Measurements from ENCODE around the gene ZNF284. TPM values are rescaled to one million over a fixed set of nuclear protein-coding genes. Genes with fewer than 3 reads are reported as not detected.
A peak's percentile ranks its signal among the peaks of the same experiment; 100 is the strongest.
"Not testable (repeated sequence)": the region's sequence is repeated elsewhere in the genome, so short reads cannot be mapped to it uniquely, and the experiment has no call there.

Gene ZNF284
- total RNA-seq, 6 experiments from 2014 or later, result 1.6 to 2.7 (median 2.4) TPM

DNA sequence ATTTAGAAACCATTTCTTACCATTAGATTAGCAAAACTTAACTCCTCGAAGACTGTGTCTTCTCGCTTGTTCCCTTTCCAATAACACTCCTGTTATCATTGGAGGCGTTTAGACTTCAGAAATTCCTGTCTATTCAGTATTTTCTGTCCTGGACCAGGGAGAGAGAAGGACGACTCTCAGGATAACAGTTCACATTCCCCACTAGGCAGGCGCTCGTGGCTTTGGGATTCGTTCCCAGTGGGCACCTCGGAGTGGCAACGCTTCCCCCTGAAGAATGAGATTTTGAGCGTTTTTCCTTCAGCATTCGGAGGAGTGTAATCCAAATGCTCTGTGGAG lies 40.8 kb downstream of the ZNF284 start:
- DNase-seq, result no peak
- H3K27me3 Mint-ChIP-seq (ENCODE audit: insufficient read depth), result no peaks in the 10 kb centered on the region
- peak overlapping the region; percentile 96 for H3K27ac Mint-ChIP-seq
- peaks cover 26% of the 10 kb centered on the region for H3K4me1 Mint-ChIP-seq (ENCODE audit: low read depth)
- peaks cover 34% of the 10 kb centered on the region for H3K9me3 Mint-ChIP-seq
- peak overlapping the region; percentile 98 for H3K4me3 Mint-ChIP-seq
- peaks cover 39% of the 10 kb centered on the region for H3K36me3 Mint-ChIP-seq (ENCODE audit: low read depth)
- TF ChIP-seq, protein P1, sequence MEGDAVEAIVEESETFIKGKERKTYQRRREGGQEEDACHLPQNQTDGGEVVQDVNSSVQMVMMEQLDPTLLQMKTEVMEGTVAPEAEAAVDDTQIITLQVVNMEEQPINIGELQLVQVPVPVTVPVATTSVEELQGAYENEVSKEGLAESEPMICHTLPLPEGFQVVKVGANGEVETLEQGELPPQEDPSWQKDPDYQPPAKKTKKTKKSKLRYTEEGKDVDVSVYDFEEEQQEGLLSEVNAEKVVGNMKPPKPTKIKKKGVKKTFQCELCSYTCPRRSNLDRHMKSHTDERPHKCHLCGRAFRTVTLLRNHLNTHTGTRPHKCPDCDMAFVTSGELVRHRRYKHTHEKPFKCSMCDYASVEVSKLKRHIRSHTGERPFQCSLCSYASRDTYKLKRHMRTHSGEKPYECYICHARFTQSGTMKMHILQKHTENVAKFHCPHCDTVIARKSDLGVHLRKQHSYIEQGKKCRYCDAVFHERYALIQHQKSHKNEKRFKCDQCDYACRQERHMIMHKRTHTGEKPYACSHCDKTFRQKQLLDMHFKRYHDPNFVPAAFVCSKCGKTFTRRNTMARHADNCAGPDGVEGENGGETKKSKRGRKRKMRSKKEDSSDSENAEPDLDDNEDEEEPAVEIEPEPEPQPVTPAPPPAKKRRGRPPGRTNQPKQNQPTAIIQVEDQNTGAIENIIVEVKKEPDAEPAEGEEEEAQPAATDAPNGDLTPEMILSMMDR (IDR thresholded peaks at IDR 0.05), result no peak

DNA sequence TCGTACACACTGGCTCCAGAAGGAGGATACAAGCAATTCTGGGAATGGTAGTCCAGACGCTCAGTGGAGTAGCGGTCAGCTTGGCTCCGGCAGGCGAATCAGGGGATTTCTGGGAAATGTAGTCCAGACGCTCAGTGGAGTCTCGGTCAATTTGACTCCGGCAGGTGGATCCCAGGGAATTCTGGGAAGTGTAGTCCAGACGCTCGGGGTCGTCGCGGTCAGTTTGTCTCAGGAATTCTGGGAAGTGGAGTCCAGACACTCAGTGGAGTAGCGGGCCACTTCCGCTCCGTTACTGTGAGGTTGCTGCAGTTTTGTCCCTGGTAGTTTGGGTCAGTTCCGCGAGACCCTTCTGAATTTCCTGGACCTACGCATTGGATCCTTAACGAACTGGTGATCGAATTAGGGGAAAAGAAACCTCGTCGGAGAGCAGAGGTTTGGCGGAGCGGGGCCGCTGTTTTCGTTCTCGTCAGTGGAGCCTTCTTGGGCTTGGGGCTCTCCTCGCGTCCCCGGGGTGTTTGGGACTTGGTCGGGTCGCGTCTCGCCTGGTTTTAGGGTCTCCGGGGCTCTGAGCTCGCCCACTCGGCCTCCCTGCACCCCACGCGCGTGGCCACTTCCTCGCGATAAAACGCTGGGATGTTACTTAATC lies 41.3 kb downstream of the ZNF284 start, which contains the start of gene ZNF225:
Gene ZNF225 (plus strand): TSS at position 262 of the 646 bp plus-strand sequence. CDS start 2,429 bp downstream, outside the sequence.
- Mint-ChIP-seq H3K9me3 (peaks cover 29% of the 10 kb centered on the region), H3K4me3 (peak within 1 kb of the TSS; percentile 98), H3K4me1 (ENCODE audit: low read depth) (peaks cover 26% of the 10 kb centered on the region), H3K27ac (peak within 1 kb of the TSS; percentile 96), H3K27me3 (ENCODE audit: insufficient read depth) (no peaks in the 10 kb centered on the region), H3K36me3 (ENCODE audit: low read depth) (peaks cover 38% of the 10 kb centered on the region)
- TF ChIP-seq, protein P1 (IDR thresholded peaks at IDR 0.05), result no peak
- DNase-seq, result peak; percentile 98

DNA sequence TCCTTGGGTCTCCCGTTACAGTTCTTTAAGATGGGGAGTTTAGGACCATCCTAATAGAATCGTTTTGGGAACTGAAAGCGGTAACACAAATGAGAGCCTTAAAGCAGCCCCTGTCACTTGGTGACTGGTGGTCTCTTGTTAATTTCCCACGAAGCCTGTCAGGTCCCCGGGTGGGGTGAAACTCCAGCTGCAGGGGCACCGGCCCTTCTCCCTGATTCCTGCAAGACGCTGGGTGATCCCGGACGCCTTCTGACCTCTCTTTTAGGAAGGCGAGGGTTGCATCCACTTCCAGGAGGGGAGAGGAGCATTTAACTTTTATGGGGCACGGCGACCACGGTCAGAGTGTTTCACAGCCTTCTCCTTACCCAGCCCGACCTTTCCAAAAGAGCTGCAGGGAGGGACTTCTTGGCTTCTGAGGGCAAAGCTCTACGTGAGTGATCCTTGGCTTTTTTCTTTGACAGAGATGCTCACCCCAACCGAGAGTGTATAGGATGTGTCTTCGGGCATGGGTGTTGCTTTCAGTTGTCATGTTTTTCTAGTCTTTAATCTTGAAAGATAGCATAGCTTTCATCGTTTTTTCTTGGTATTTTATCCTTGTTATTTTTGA lies 41.9 kb downstream of the ZNF284 start:
- Mint-ChIP-seq H3K36me3 (ENCODE audit: low read depth) (peaks cover 38% of the 10 kb centered on the region), H3K4me1 (ENCODE audit: low read depth) (peaks cover 26% of the 10 kb centered on the region), H3K27me3 (ENCODE audit: insufficient read depth) (no peaks in the 10 kb centered on the region), H3K4me3 (peak overlapping the region; percentile 98), H3K9me3 (peaks cover 26% of the 10 kb centered on the region), H3K27ac (peak overlapping the region; percentile 96)
- no peak for DNase-seq
- TF ChIP-seq, protein P1 (IDR thresholded peaks at IDR 0.05), result no peak

DNA sequence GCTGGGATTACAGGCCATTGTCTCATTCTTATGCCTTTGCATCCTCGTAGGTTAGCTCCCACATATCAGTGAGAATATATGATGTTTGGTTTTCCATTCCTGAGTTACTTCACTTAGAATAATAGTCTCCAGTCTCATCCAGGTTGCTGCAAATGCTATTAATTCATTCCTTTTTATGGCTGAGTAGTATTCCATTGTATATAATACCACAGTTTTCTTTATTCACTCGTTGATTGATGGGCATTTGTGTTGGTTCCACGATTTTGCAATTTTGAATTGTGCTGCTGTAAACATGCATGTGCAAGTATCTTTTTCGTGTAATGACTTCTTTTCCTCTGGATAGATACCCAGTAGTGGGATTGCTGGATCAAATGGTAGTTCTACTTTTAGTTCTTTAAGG lies 49.2 kb downstream of the ZNF284 start:
- not testable (repeated sequence) for H3K4me1 Mint-ChIP-seq (ENCODE audit: low read depth); H3K27me3 Mint-ChIP-seq (ENCODE audit: insufficient read depth); H3K4me3 Mint-ChIP-seq; DNase-seq; H3K27ac Mint-ChIP-seq
- H3K9me3 Mint-ChIP-seq, result peaks cover 12% of the 10 kb centered on the region
- peaks cover 81% of the 10 kb centered on the region for H3K36me3 Mint-ChIP-seq (ENCODE audit: low read depth)

DNA sequence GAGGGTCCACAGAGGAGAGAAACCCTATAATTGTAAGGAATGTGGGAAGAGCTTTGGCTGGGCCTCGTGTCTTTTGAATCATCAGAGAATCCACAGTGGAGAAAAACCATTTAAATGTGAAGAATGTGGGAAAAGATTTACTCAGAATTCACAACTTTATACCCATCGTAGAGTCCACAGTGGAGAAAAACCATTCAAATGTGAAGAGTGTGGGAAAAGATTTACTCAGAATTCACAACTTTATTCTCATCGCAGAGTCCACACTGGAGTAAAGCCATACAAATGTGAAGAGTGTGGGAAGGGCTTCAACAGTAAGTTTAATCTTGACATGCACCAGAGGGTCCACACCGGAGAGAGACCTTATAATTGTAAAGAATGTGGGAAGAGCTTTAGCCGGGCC lies 60.0 kb downstream of the ZNF284 start:
- no peak overlapping the region for H3K27ac Mint-ChIP-seq
- peaks cover 31% of the 10 kb centered on the region for H3K36me3 Mint-ChIP-seq (ENCODE audit: low read depth)
- TF ChIP-seq, protein P1 (IDR thresholded peaks at IDR 0.05), result no peak
- no peak for DNase-seq
- no peaks in the 10 kb centered on the region for H3K27me3 Mint-ChIP-seq (ENCODE audit: insufficient read depth)
- H3K4me1 Mint-ChIP-seq (ENCODE audit: low read depth), result no peaks in the 10 kb centered on the region
- H3K9me3 Mint-ChIP-seq, result no peaks in the 10 kb centered on the region
- no peak overlapping the region for H3K4me3 Mint-ChIP-seq

Other genes starting within 250 kb of the ZNF284 start
- gene ZNF283, start 244.8 kb upstream of the ZNF284 start, total RNA-seq (2021; fragmentation: NEBNext Ultra II Directional; extraction: Animal tissue kit (Norgen Biotek cat#: 25700)), result 1 to 10 TPM; 5.7 to 9.0 (median 7.9) TPM
- gene ZNF404, start 188.2 kb upstream of the ZNF284 start, total RNA-seq (2021; fragmentation: NEBNext Ultra II Directional; extraction: Animal tissue kit (Norgen Biotek cat#: 25700)), result 1 to 10 TPM; 2.6 to 3.6 (median 3.2) TPM
- 10 to 100 TPM in 3 of 6 experiments, 1 to 10 TPM in 3; 8.4 to 12.3 (median 10.2) TPM for gene ZNF45, start 136.9 kb upstream of the ZNF284 start, total RNA-seq (2021; fragmentation: NEBNext Ultra II Directional; extraction: Animal tissue kit (Norgen Biotek cat#: 25700))
- gene ZNF221, start 120.9 kb upstream of the ZNF284 start, total RNA-seq (2021; fragmentation: NEBNext Ultra II Directional; extraction: Animal tissue kit (Norgen Biotek cat#: 25700)), result 1 to 10 TPM; 3.6 to 4.3 (median 4.1) TPM
- 1 to 10 TPM; 5.7 to 6.7 (median 6.4) TPM for gene ZNF155, start 88.0 kb upstream of the ZNF284 start, total RNA-seq (2021; fragmentation: NEBNext Ultra II Directional; extraction: Animal tissue kit (Norgen Biotek cat#: 25700))
- 1 to 10 TPM; 1.3 to 2.6 (median 2.0) TPM for gene ZNF230, start 69.2 kb upstream of the ZNF284 start, total RNA-seq (2021; fragmentation: NEBNext Ultra II Directional; extraction: Animal tissue kit (Norgen Biotek cat#: 25700))
- 1 to 10 TPM; 2.4 to 5.1 (median 3.6) TPM for gene ZNF222, start 46.8 kb upstream of the ZNF284 start, total RNA-seq (2021; fragmentation: NEBNext Ultra II Directional; extraction: Animal tissue kit (Norgen Biotek cat#: 25700))
- gene ZNF223, start 20.1 kb upstream of the ZNF284 start, total RNA-seq (2021; fragmentation: NEBNext Ultra II Directional; extraction: Animal tissue kit (Norgen Biotek cat#: 25700)), result 1 to 10 TPM; 2.3 to 4.1 (median 2.6) TPM
- gene ZNF224, start 22.2 kb downstream of the ZNF284 start, total RNA-seq (2021; fragmentation: NEBNext Ultra II Directional; extraction: Animal tissue kit (Norgen Biotek cat#: 25700)), result 10 to 100 TPM in 5 of 6 experiments, 1 to 10 TPM in 1; 8.5 to 11.8 (median 10.8) TPM
- gene ZNF225, start 41.2 kb downstream of the ZNF284 start, total RNA-seq (2021; fragmentation: NEBNext Ultra II Directional; extraction: Animal tissue kit (Norgen Biotek cat#: 25700)), result 1 to 10 TPM; 3.5 to 5.5 (median 4.0) TPM
- 1 to 10 TPM; 4.8 to 7.2 (median 6.8) TPM for gene ZNF234, start 69.4 kb downstream of the ZNF284 start, total RNA-seq (2021; fragmentation: NEBNext Ultra II Directional; extraction: Animal tissue kit (Norgen Biotek cat#: 25700))
- gene ZNF226, start 92.9 kb downstream of the ZNF284 start, total RNA-seq (2021; fragmentation: NEBNext Ultra II Directional; extraction: Animal tissue kit (Norgen Biotek cat#: 25700)), result 10 to 100 TPM; 20.8 to 25.7 (median 22.6) TPM
- gene ZNF227, start 140.4 kb downstream of the ZNF284 start, total RNA-seq (2021; fragmentation: NEBNext Ultra II Directional; extraction: Animal tissue kit (Norgen Biotek cat#: 25700)), result 10 to 100 TPM; 11.6 to 13.4 (median 12.9) TPM
- gene ZNF233, start 187.7 kb downstream of the ZNF284 start, total RNA-seq (2021; fragmentation: NEBNext Ultra II Directional; extraction: Animal tissue kit (Norgen Biotek cat#: 25700)), result 1 to 10 TPM in 1 of 6 experiments, under 1 TPM in 5; 0.36 to 1.2 (median 0.68) TPM
- 1 to 10 TPM; 1.6 to 2.1 (median 1.9) TPM for gene ZNF235, start 232.9 kb downstream of the ZNF284 start, total RNA-seq (2021; fragmentation: NEBNext Ultra II Directional; extraction: Animal tissue kit (Norgen Biotek cat#: 25700))

Data from HFFc6 (cell line).